IPS-15b (cell line): ENCODE results near the gene TLE4.

ENCODE experiments used
- H3K27me3 ChIP-seq: one replicate; pipeline ENCODE4 v1.6.1; 2013; ENCODE audit warnings: low read length; ENCODE audit not compliant: control insufficient read depth, insufficient read depth
- H3K36me3 ChIP-seq: one replicate; pipeline ENCODE4 v1.6.1; 2013; ENCODE audit warnings: low read length; ENCODE audit not compliant: control insufficient read depth, insufficient read depth
- H3K4me1 ChIP-seq: one replicate; pipeline ENCODE4 v1.6.1; 2013; ENCODE audit warnings: mild to moderate bottlenecking, low read length; ENCODE audit not compliant: control insufficient read depth, insufficient read depth
- H3K4me3 ChIP-seq: one replicate; pipeline ENCODE4 v1.5.1; 2013; ENCODE audit warnings: low read depth, low read length
- H3K9ac ChIP-seq: one replicate; pipeline ENCODE4 v1.6.1; 2013; ENCODE audit warnings: low read depth, mild to moderate bottlenecking, low read length
- H3K9me3 ChIP-seq: one replicate; pipeline ENCODE4 v1.6.1; 2013; ENCODE audit warnings: mild to moderate bottlenecking, low read length; ENCODE audit not compliant: control insufficient read depth, insufficient read depth

Gene TLE4

GRCh38 chr9:79610019-79610631 is 38.4 kb downstream of the TLE4 start:
- no peak overlapping the region for H3K9ac ChIP-seq
- H3K4me3 ChIP-seq: no peak overlapping the region
- no peaks in the 10 kb centered on the region for H3K27me3 ChIP-seq
- no peaks in the 10 kb centered on the region for H3K9me3 ChIP-seq
- peaks cover 15% of the 10 kb centered on the region for H3K4me1 ChIP-seq
- no peaks in the 10 kb centered on the region for H3K36me3 ChIP-seq

GRCh38 chr9:79610791-79611614 is 39.2 kb downstream of the TLE4 start:
- no peak overlapping the region for H3K9ac ChIP-seq
- H3K9me3 ChIP-seq: no peaks in the 10 kb centered on the region
- no peaks in the 10 kb centered on the region for H3K27me3 ChIP-seq
- H3K36me3 ChIP-seq: no peaks in the 10 kb centered on the region
- H3K4me1 ChIP-seq: peaks cover 15% of the 10 kb centered on the region
- no peak overlapping the region for H3K4me3 ChIP-seq

- Histone ChIP-seq H3K4me1 (peaks cover 15% of the 10 kb centered on the region), H3K36me3 (no peaks in the 10 kb centered on the region), H3K9ac (no peak overlapping the region)
Observed at GRCh38 chr9:79613145-79613544, 41.4 kb downstream of the TLE4 start.

GRCh38 chr9:79615038-79615437 is 43.3 kb downstream of the TLE4 start:
- Histone ChIP-seq H3K4me3 (no peak overlapping the region), H3K36me3 (no peaks in the 10 kb centered on the region), H3K9me3 (no peaks in the 10 kb centered on the region), H3K27me3 (no peaks in the 10 kb centered on the region), H3K9ac (no peak overlapping the region), H3K4me1 (peaks cover 15% of the 10 kb centered on the region)

More at GRCh38 chr9:79613145-79613544, 41.4 kb downstream of the TLE4 start:
- Histone ChIP-seq H3K4me3 (no peak overlapping the region), H3K27me3 (no peaks in the 10 kb centered on the region), H3K9me3 (no peaks in the 10 kb centered on the region)

GRCh38 chr9:79616013-79616412 is 44.2 kb downstream of the TLE4 start:
- no peak overlapping the region for H3K9ac ChIP-seq
- H3K27me3 ChIP-seq: no peaks in the 10 kb centered on the region
- no peaks in the 10 kb centered on the region for H3K36me3 ChIP-seq
- no peak overlapping the region for H3K4me3 ChIP-seq
- H3K4me1 ChIP-seq: peaks cover 11% of the 10 kb centered on the region
- H3K9me3 ChIP-seq: no peaks in the 10 kb centered on the region

- no peaks in the 10 kb centered on the region for H3K36me3 ChIP-seq
- peaks cover 7% of the 10 kb centered on the region for H3K4me1 ChIP-seq
- no peaks in the 10 kb centered on the region for H3K27me3 ChIP-seq
- no peaks in the 10 kb centered on the region for H3K9me3 ChIP-seq
- H3K4me3 ChIP-seq: no peak overlapping the region
- H3K9ac ChIP-seq: no peak overlapping the region
Observed at GRCh38 chr9:79616971-79617370, 45.2 kb downstream of the TLE4 start.

GRCh38 chr9:79617395-79617794 is 45.6 kb downstream of the TLE4 start:
- Histone ChIP-seq H3K36me3 (no peaks in the 10 kb centered on the region), H3K27me3 (no peaks in the 10 kb centered on the region), H3K4me3 (no peak overlapping the region), H3K9me3 (no peaks in the 10 kb centered on the region), H3K9ac (no peak overlapping the region), H3K4me1 (peaks cover 12% of the 10 kb centered on the region)

- H3K27me3 ChIP-seq: no peaks in the 10 kb centered on the region
- H3K36me3 ChIP-seq: no peaks in the 10 kb centered on the region
- peaks cover 10% of the 10 kb centered on the region for H3K4me1 ChIP-seq
- no peaks in the 10 kb centered on the region for H3K9me3 ChIP-seq
- no peak overlapping the region for H3K4me3 ChIP-seq
- H3K9ac ChIP-seq: no peak overlapping the region
Observed at GRCh38 chr9:79619930-79620329, 48.2 kb downstream of the TLE4 start.

- Histone ChIP-seq H3K4me1 (peaks cover 10% of the 10 kb centered on the region), H3K36me3 (no peaks in the 10 kb centered on the region), H3K4me3 (no peak overlapping the region), H3K9ac (no peak overlapping the region), H3K9me3 (no peaks in the 10 kb centered on the region), H3K27me3 (no peaks in the 10 kb centered on the region)
Observed at GRCh38 chr9:79621916-79622575, 50.3 kb downstream of the TLE4 start.

- Histone ChIP-seq H3K4me1 (peaks cover 10% of the 10 kb centered on the region), H3K27me3 (no peaks in the 10 kb centered on the region), H3K9ac (no peak overlapping the region), H3K9me3 (no peaks in the 10 kb centered on the region), H3K4me3 (no peak overlapping the region), H3K36me3 (no peaks in the 10 kb centered on the region)
Observed at GRCh38 chr9:79623799-79624721, 52.3 kb downstream of the TLE4 start.

- Histone ChIP-seq H3K27me3 (no peaks in the 10 kb centered on the region), H3K36me3 (no peaks in the 10 kb centered on the region), H3K4me1 (peaks cover 11% of the 10 kb centered on the region), H3K9me3 (no peaks in the 10 kb centered on the region), H3K9ac (no peak overlapping the region), H3K4me3 (no peak overlapping the region)
Observed at GRCh38 chr9:79629721-79630120, 58.0 kb downstream of the TLE4 start.
